ENCODE data around the gene CALM1.

- TF ChIP-seq CTCF (IDR thresholded peaks at IDR 0.05) (no peak), ATF6 (CRISPR knock-in tag; IDR thresholded peaks at IDR 0.05) (no peak), RORB (CRISPR knock-in tag; IDR thresholded peaks at IDR 0.05) (no peak)
Observed at GRCh38 chr14:90416720-90417119, 19.9 kb downstream of the CALM1 start.
